PC-3 (cell line): ENCODE results near the gene LRP1B. TPM values are rescaled to one million over a fixed set of nuclear protein-coding genes. Genes with fewer than 3 reads are reported as not detected.

Experiments used
- ATAC-seq: fragments of 200-7000 bp; cut with Tn5 transposase; 2 replicates; pipeline ENCODE4 v1.9.1; 2020; ENCODE audit warnings: mild to moderate bottlenecking, moderate library complexity
- BruUV-seq: library from RNA; stranded (reverse); fragments of 400-500 nt; replicated peaks from 2 replicates; lab custom pipeline; 2021; lab: Mats Ljungman, UMichigan
- CTCF ChIA-PET: fragments of 300-600 bp; sonication (Branson Sonifier 250); formaldehyde crosslinking; loops from one replicate; lab custom pipeline; 2022; ENCODE audit warnings: antibody characterized with exemption; lab: Charles Lee
- POLR2A ChIA-PET: fragments of 300-600 bp; sonication (Branson Sonifier 250); formaldehyde crosslinking; loops from one replicate; lab custom pipeline; 2022; ENCODE audit warnings: antibody characterized with exemption; ENCODE audit not compliant: unreplicated experiment; lab: Charles Lee
- DNase-seq: peaks from one replicate; pipeline ENCODE4 v3.0.0-alpha.2; 2015
- H2AFZ ChIP-seq: fragments of 300-600 bp; sonication (generic); 2 replicates; pipeline ENCODE4 v1.6.0; 2016; ENCODE audit warnings: antibody characterized with exemption, low read length
- H3F3A ChIP-seq: fragments of 300-600 bp; sonication (generic); one replicate; pipeline ENCODE4 v1.6.0; 2017; ENCODE audit warnings: antibody characterized with exemption, low read length, control low read depth, mild to moderate bottlenecking; ENCODE audit not compliant: unreplicated experiment
- H3K27ac ChIP-seq: fragments of 300-600 bp; sonication (generic); 2 replicates; pipeline ENCODE4 v1.5.1; 2016; ENCODE audit warnings: mild to moderate bottlenecking, low read length
- H3K27me3 ChIP-seq: fragments of 300-600 bp; sonication (generic); 2 replicates; pipeline ENCODE4 v1.6.1; 2016; ENCODE audit warnings: low read length, mixed read lengths
- H3K36me3 ChIP-seq: fragments of 300-600 bp; sonication (generic); 2 replicates; pipeline ENCODE4 v1.6.1; 2016; ENCODE audit warnings: low read depth, mixed run types, low read length, mixed read lengths
- H3K4me1 ChIP-seq: fragments of 300-600 bp; sonication (generic); 2 replicates; pipeline ENCODE4 v1.5.1; 2016; ENCODE audit warnings: low read length; ENCODE audit not compliant: insufficient read depth
- H3K4me2 ChIP-seq: fragments of 300-600 bp; sonication (generic); 2 replicates; pipeline ENCODE4 v1.6.0; 2016; ENCODE audit warnings: low read length
- H3K4me3 ChIP-seq: fragments of 300-600 bp; sonication (generic); 2 replicates; pipeline ENCODE4 v1.5.1; 2016; ENCODE audit warnings: mild to moderate bottlenecking, low read length, mixed read lengths
- H3K79me2 ChIP-seq: fragments of 300-600 bp; sonication (generic); 2 replicates; pipeline ENCODE4 v1.6.1; 2017; ENCODE audit warnings: low read length, mixed read lengths
- H3K9ac ChIP-seq: fragments of 300-600 bp; sonication (generic); 2 replicates; pipeline ENCODE4 v1.6.0; 2016; ENCODE audit warnings: mild to moderate bottlenecking, low read length
- H3K9me2 ChIP-seq: fragments of 300-600 bp; sonication (generic); replicated peaks from 2 replicates; pipeline ENCODE4 v1.6.1; 2016; ENCODE audit warnings: mixed run types, low read length, mixed read lengths
- H3K9me3 ChIP-seq: fragments of 300-600 bp; sonication (generic); 2 replicates; pipeline ENCODE4 v1.6.1; 2016; ENCODE audit warnings: low read length, mixed read lengths
- H4K20me1 ChIP-seq: fragments of 300-600 bp; sonication (generic); 2 replicates; pipeline ENCODE4 v1.6.1; 2016; ENCODE audit warnings: low read length, mixed read lengths
- EZH2 ChIP-seq: fragments of 300-600 bp; sonication (generic); IDR thresholded peaks from one replicate; pipeline ENCODE4 v1.6.1; 2017; ENCODE audit warnings: antibody characterized with exemption, mild to moderate bottlenecking, low read length; ENCODE audit not compliant: unreplicated experiment
- EZH2phosphoT487 ChIP-seq: fragments of 300-600 bp; sonication (generic); IDR thresholded peaks from 2 replicates; pipeline ENCODE4 v1.6.1; 2018; ENCODE audit warnings: mild to moderate bottlenecking, antibody characterized with exemption, low read length, borderline replicate concordance
- intact Hi-C: fragments of 100-400 bp; cut with micrococcal nuclease; formaldehyde crosslinking; loops from 2 replicates; pipeline ENCODE4 v1.9.0; 2023
- total RNA-seq: library from RNA; depleted of rRNA; stranded (reverse); fragments of >200 nt; gene quantifications from 2 replicates; pipeline ENCODE4 v1.2.3, GENCODE V29; 2014
- TF ChIP-seq, protein P1 (sequence below): fragments of 300-600 bp; sonication (generic); conservative IDR thresholded peaks from 2 replicates; pipeline ENCODE4 v1.5.1; 2017; ENCODE audit warnings: antibody characterized with exemption, low read depth, mild to moderate bottlenecking, low read length

Gene LRP1B
- total RNA-seq, 1 experiment from 2014 or later = 0.04 TPM

DNA sequence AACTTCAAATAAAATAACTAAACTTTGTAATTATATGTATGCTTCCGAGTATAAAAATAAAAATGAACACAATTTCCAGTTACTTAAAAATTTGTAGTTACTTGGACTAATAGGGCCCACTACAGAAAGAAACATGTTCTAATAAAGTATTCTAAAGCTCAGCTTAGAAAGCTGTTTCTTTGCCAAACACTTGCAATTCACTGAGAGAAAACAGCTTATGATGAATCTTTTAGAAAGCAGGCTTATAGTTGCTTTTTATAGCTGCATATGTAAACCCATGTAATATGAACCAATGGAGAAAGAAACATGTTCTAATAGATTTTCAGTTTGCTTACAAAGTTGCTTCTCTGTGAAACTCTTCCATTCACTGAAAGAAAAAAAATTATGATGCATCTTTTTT is 766.0 kb downstream of the LRP1B start:
- no peak for TF ChIP-seq EZH2
- TF ChIP-seq, protein P1, sequence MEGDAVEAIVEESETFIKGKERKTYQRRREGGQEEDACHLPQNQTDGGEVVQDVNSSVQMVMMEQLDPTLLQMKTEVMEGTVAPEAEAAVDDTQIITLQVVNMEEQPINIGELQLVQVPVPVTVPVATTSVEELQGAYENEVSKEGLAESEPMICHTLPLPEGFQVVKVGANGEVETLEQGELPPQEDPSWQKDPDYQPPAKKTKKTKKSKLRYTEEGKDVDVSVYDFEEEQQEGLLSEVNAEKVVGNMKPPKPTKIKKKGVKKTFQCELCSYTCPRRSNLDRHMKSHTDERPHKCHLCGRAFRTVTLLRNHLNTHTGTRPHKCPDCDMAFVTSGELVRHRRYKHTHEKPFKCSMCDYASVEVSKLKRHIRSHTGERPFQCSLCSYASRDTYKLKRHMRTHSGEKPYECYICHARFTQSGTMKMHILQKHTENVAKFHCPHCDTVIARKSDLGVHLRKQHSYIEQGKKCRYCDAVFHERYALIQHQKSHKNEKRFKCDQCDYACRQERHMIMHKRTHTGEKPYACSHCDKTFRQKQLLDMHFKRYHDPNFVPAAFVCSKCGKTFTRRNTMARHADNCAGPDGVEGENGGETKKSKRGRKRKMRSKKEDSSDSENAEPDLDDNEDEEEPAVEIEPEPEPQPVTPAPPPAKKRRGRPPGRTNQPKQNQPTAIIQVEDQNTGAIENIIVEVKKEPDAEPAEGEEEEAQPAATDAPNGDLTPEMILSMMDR = no peak
- TF ChIP-seq EZH2phosphoT487 = no peak
- no peak overlapping the region for H3K27ac ChIP-seq
- H3K79me2 ChIP-seq = no peaks in the 10 kb centered on the region
- H3K4me3 ChIP-seq = no peak overlapping the region
- DNase-seq = no peak
- ATAC-seq = no peak
- intact Hi-C loops = no loop called here
- H3F3A ChIP-seq = no peaks in the 10 kb centered on the region
- no peaks in the 10 kb centered on the region for H3K9me3 ChIP-seq
- no peaks in the 10 kb centered on the region for H3K4me1 ChIP-seq
- no peaks in the 10 kb centered on the region for H3K27me3 ChIP-seq
- no peaks in the 10 kb centered on the region for H3K9me2 ChIP-seq
- H3K36me3 ChIP-seq = no peaks in the 10 kb centered on the region
- no peaks in the 10 kb centered on the region for H4K20me1 ChIP-seq
- H3K4me2 ChIP-seq = no peak overlapping the region
- BruUV-seq = no TSS peak
- H3K9ac ChIP-seq = no peak overlapping the region
- POLR2A ChIA-PET = no interaction called here
- CTCF ChIA-PET = interaction anchor here (0.6 kb wide), 1 partner anchor 11 kb away, joined by 4 read pairs; no protein-coding TSS in a partner anchor
- H2AFZ ChIP-seq = no peak overlapping the region

DNA sequence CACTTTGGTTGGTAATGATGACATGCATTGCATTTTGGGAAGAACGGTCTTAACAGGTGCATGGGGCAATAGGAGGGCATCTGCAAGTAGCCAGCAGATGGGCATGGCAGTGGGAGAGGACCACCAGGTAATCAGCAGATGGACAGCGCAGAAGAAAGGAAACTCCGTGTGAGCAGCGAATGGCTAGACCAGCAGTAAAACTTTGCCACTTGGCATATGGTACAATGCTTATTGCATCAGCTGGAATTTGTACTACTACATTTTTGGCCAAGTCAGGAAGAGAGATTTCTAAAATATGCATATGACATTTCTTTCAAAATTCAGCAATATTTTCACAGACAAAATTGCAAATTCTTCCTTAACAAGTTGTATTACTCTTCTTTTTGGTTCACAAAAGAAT is 768.5 kb downstream of the LRP1B start:
- Histone ChIP-seq H3K9ac (no peak overlapping the region), H3K79me2 (no peaks in the 10 kb centered on the region), H3K9me2 (no peaks in the 10 kb centered on the region), H2AFZ (no peak overlapping the region), H3K27me3 (no peaks in the 10 kb centered on the region), H3K9me3 (no peaks in the 10 kb centered on the region), H3K4me1 (no peaks in the 10 kb centered on the region), H3K4me2 (no peak overlapping the region), H4K20me1 (no peaks in the 10 kb centered on the region), H3K36me3 (no peaks in the 10 kb centered on the region), H3K4me3 (no peak overlapping the region), H3K27ac (no peak overlapping the region), H3F3A (no peaks in the 10 kb centered on the region)
- POLR2A ChIA-PET = interaction anchor here (0.7 kb wide), 1 partner anchor 23 kb away, joined by 3 read pairs; no protein-coding TSS in a partner anchor
- CTCF ChIA-PET = no interaction called here
- no peak for ATAC-seq
- intact Hi-C loops = no loop called here
- TF ChIP-seq EZH2 (no peak), EZH2phosphoT487 (no peak)
- TF ChIP-seq, protein P1 = no peak
- no peak for DNase-seq
- BruUV-seq = no TSS peak

DNA sequence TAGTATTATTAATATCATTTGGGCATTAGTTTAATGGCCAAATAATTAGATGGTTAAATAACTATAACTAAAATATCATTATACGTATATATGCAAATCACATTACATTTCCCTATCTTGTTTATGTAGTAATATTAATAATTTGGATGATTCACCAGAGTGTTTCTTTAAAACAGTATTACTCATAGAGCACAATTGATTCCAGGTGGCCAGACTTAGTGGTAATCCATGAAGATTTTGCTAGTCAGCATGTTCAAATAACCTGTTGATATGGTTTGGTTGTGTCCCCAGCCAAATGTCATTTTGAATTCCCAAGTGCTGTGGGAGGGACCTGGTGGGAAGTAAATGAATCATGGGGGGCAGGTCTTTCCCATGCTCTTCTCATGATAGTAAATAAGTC is 782.3 kb downstream of the LRP1B start:
- Histone ChIP-seq H3K9me2 (no peaks in the 10 kb centered on the region), H3K79me2 (no peaks in the 10 kb centered on the region), H3K36me3 (no peaks in the 10 kb centered on the region), H4K20me1 (no peaks in the 10 kb centered on the region), H3K4me1 (no peaks in the 10 kb centered on the region), H3K4me2 (no peak overlapping the region), H3K9ac (no peak overlapping the region), H3K27me3 (no peaks in the 10 kb centered on the region), H3F3A (no peaks in the 10 kb centered on the region), H3K9me3 (no peaks in the 10 kb centered on the region), H2AFZ (no peak overlapping the region), H3K4me3 (no peak overlapping the region), H3K27ac (no peak overlapping the region)
- POLR2A ChIA-PET = no interaction called here
- CTCF ChIA-PET = no interaction called here
- no TSS peak for BruUV-seq
- TF ChIP-seq EZH2 (no peak), EZH2phosphoT487 (no peak)
- TF ChIP-seq, protein P1 = no peak
- no peak; the same call in 1 of the 2 replicates for ATAC-seq
- no peak for DNase-seq
- intact Hi-C loops = no loop called here
